ENCODE results near the gene CDH23. TPM values are rescaled to one million over a fixed set of nuclear protein-coding genes. Genes with fewer than 3 reads are reported as not detected.

The CDH23 gene
- total RNA-seq, 2 donors from 2014 or later, result 3.9 to 4.4 TPM

DNA sequence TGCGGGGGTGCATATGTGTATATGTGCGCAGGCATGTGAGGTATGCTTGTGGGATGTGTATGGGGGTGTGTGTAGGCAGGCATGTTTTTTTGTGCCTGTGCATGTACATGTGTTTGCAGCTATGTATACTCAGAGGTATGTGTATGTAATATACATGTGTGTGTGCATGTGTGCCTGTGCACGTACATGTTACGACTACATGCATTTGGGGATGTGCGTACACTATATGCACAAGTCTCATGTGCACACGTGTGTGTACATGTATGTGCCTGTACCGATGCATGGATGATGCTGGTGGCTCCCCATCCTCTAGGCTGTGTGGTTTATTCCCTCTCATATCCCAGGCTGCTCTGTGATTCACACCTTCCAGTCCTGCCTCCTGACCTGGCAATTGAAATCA lies 253.7 kb downstream of the CDH23 start:
- H3K36me3 ChIP-seq, result no peaks in the 10 kb centered on the region
- H3K4me3 ChIP-seq, result no peak overlapping the region
- H3K9me3 ChIP-seq, result no peaks in the 10 kb centered on the region
- no peaks in the 10 kb centered on the region for H3K4me1 ChIP-seq
- no peak for DNase-seq (ENCODE audit: low spot score)
- H3K27me3 ChIP-seq, result no peaks in the 10 kb centered on the region
- TF ChIP-seq CTCF (IDR thresholded peaks at IDR 0.05), result no peak
- H3K27ac ChIP-seq, result no peak overlapping the region

- Histone ChIP-seq H3K36me3 (no peaks in the 10 kb centered on the region), H3K27me3 (no peaks in the 10 kb centered on the region), H3K9me3 (no peaks in the 10 kb centered on the region), H3K4me3 (no peak overlapping the region), H3K27ac (no peak overlapping the region), H3K4me1 (no peaks in the 10 kb centered on the region)
- no peak for DNase-seq (ENCODE audit: low spot score)
- TF ChIP-seq CTCF (IDR thresholded peaks at IDR 0.05), result no peak
Observed at GRCh38 chr10:71651428-71651827, 254.7 kb downstream of the CDH23 start.

GRCh38 chr10:71651928-71652327 lies 255.2 kb downstream of the CDH23 start:
- H3K36me3 ChIP-seq, result no peaks in the 10 kb centered on the region
- no peak for DNase-seq (ENCODE audit: low spot score)
- no peak for TF ChIP-seq CTCF (IDR thresholded peaks at IDR 0.05)
- no peaks in the 10 kb centered on the region for H3K4me1 ChIP-seq
- H3K27me3 ChIP-seq, result no peaks in the 10 kb centered on the region
- no peaks in the 10 kb centered on the region for H3K9me3 ChIP-seq
- no peak overlapping the region for H3K4me3 ChIP-seq
- H3K27ac ChIP-seq, result no peak overlapping the region

DNA sequence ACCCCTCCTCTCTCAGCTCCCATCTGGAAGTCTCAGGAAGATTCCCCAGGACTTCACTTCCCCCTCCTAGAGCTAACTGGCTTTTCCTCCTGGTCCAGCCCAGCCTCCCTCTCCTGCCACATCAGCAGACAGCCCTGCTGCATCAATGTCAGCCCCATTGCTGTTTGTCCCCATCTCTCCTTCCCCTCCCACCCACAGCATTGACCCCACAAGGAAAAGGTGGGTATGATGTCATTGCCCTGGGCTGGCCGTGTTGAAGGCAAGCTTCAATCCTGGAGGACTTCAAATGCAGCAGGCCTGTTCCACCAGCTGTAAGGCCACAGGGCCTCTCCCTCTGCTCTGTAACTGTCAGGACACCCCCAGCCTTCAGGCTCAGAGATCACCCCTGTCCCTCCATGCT lies 256.3 kb downstream of the CDH23 start:
- no peak overlapping the region for H3K27ac ChIP-seq
- H3K9me3 ChIP-seq, result no peaks in the 10 kb centered on the region
- no peaks in the 10 kb centered on the region for H3K36me3 ChIP-seq
- TF ChIP-seq CTCF (IDR thresholded peaks at IDR 0.05), result no peak
- no peaks in the 10 kb centered on the region for H3K27me3 ChIP-seq
- H3K4me3 ChIP-seq, result no peak overlapping the region
- no peaks in the 10 kb centered on the region for H3K4me1 ChIP-seq
- no peak for DNase-seq (ENCODE audit: low spot score)

GRCh38 chr10:71656220-71656619 lies 259.5 kb downstream of the CDH23 start:
- no peak for TF ChIP-seq CTCF (IDR thresholded peaks at IDR 0.05)
- Histone ChIP-seq H3K27me3 (no peaks in the 10 kb centered on the region), H3K4me3 (no peak overlapping the region), H3K36me3 (no peaks in the 10 kb centered on the region), H3K4me1 (no peaks in the 10 kb centered on the region), H3K9me3 (no peaks in the 10 kb centered on the region), H3K27ac (no peak overlapping the region)
- no peak for DNase-seq (ENCODE audit: low spot score)

DNA sequence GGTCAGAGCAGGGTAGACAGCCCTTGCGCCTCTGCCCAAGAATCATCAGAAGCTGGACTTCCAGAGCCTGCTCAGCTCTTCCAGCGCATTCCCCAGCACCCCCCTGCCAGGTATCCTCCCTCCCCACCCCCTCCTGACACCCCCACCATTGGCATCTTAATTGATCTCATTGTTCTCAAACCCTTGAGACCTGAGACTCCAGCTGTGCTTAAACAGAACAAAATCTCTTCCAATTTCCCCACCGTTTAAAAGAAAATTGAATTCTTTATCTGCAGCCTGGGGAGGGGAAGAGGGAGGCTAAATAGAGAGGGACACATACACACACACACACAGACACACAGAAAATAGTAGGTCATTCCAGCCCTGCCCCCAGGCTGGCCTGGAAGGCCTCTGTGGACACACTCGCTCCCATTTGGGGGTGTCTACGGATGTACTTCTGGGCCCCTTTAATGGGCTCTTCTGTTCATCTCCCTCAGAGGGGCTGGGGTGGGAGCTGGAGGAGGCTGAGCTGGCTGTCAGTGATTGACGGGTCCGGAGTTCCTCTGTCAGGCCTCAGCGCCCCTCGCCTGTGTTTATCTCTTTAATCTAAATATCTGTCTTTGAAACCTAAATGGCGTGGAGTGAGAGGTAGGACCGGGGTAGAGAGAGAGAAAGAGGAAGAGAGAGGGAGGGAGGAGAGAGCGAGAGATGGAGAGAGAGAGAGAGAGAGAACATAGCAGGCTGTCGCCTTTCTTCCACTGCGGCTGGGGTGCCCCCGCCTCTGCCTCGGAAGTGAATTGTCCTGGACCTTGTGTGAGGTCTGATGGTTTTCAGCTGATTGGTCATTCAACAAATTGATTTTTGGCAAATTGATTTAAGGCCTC lies 261.1 kb downstream of the CDH23 start:
- no peaks in the 10 kb centered on the region for H3K27me3 ChIP-seq
- no peak for DNase-seq (ENCODE audit: low spot score)
- H3K4me1 ChIP-seq, result no peaks in the 10 kb centered on the region
- H3K36me3 ChIP-seq, result no peaks in the 10 kb centered on the region
- H3K4me3 ChIP-seq, result no peak overlapping the region
- no peaks in the 10 kb centered on the region for H3K9me3 ChIP-seq
- TF ChIP-seq CTCF (IDR thresholded peaks at IDR 0.05), result no peak
- no peak overlapping the region for H3K27ac ChIP-seq

All from right atrium auricular region (tissue), 2 donors.